Neural crest cell (in vitro differentiated cells): Measurements from ENCODE around the gene PTPRO. TPM values are rescaled to one million over a fixed set of nuclear protein-coding genes. Genes with fewer than 3 reads are reported as not detected.
"Not testable (repeated sequence)": the region's sequence is repeated elsewhere in the genome, so short reads cannot be mapped to it uniquely, and the experiment has no call there.

ENCODE experiments used
- DNase-seq: peaks from one replicate; pipeline ENCODE4 v3.0.0; 2021; ENCODE audit warnings: low read depth, mixed read lengths, low spot score
- H3K27ac Mint-ChIP-seq: one replicate; pipeline ENCODE4 v1.8.0; 2021; ENCODE audit warnings: mild to moderate bottlenecking, mixed read lengths; ENCODE audit not compliant: unreplicated experiment
- H3K27me3 Mint-ChIP-seq: 2 replicates; pipeline ENCODE4 v1.8.0; 2021; ENCODE audit warnings: low read depth, mild to moderate bottlenecking, mixed read lengths
- H3K36me3 Mint-ChIP-seq: 2 replicates; pipeline ENCODE4 v1.8.0; 2021; ENCODE audit warnings: low read depth, mild to moderate bottlenecking, mixed read lengths
- H3K4me1 Mint-ChIP-seq: 2 replicates; pipeline ENCODE4 v1.8.0; 2021; ENCODE audit warnings: mixed read lengths
- H3K4me3 Mint-ChIP-seq: one replicate; pipeline ENCODE4 v1.8.0; 2021; ENCODE audit warnings: mild to moderate bottlenecking, mixed read lengths
- H3K9me3 Mint-ChIP-seq: 2 replicates; pipeline ENCODE4 v1.8.0; 2021; ENCODE audit warnings: mixed read lengths
- CTCF ChIP-seq: fragments of 200-600 bp; sonication (generic); conservative IDR thresholded peaks from 2 replicates; pipeline ENCODE4 v1.5.0; 2021; ENCODE audit warnings: antibody characterized with exemption, mild to moderate bottlenecking
- total RNA-seq: library from RNA; stranded (reverse); gene quantifications from 2 replicates; pipeline ENCODE4 v1.2.1, GENCODE V29; 2021

PTPRO gene
- total RNA-seq, 1 donor from 2014 or later: 3.1 TPM

GRCh38 chr12:15603474-15604085, 281.3 kb downstream of the PTPRO start:
- H3K4me1 Mint-ChIP-seq: peaks cover 6% of the 10 kb centered on the region
- TF ChIP-seq CTCF: no peak
- no peaks in the 10 kb centered on the region for H3K27me3 Mint-ChIP-seq
- H3K36me3 Mint-ChIP-seq: no peaks in the 10 kb centered on the region
- H3K4me3 Mint-ChIP-seq: no peak overlapping the region
- H3K9me3 Mint-ChIP-seq: no peaks in the 10 kb centered on the region
- no peak for DNase-seq
- no peak overlapping the region for H3K27ac Mint-ChIP-seq

GRCh38 chr12:15605881-15606590, 283.7 kb downstream of the PTPRO start:
- Mint-ChIP-seq H3K9me3 (peaks cover 7% of the 10 kb centered on the region), H3K36me3 (no peaks in the 10 kb centered on the region), H3K27me3 (no peaks in the 10 kb centered on the region), H3K4me1 (peaks cover 10% of the 10 kb centered on the region), H3K27ac (no peak overlapping the region), H3K4me3 (no peak overlapping the region)
- no peak for DNase-seq
- TF ChIP-seq CTCF: no peak

GRCh38 chr12:15608406-15608805, 286.1 kb downstream of the PTPRO start:
- no peak for TF ChIP-seq CTCF
- Mint-ChIP-seq H3K4me1 (peaks cover 10% of the 10 kb centered on the region), H3K27ac (no peak overlapping the region), H3K4me3 (no peak overlapping the region), H3K27me3 (no peaks in the 10 kb centered on the region), H3K36me3 (peaks cover 8% of the 10 kb centered on the region), H3K9me3 (peaks cover 16% of the 10 kb centered on the region)
- no peak for DNase-seq

- Mint-ChIP-seq H3K9me3 (peaks cover 17% of the 10 kb centered on the region), H3K27me3 (no peaks in the 10 kb centered on the region), H3K4me1 (peaks cover 10% of the 10 kb centered on the region), H3K36me3 (peaks cover 13% of the 10 kb centered on the region), H3K4me3 (no peak overlapping the region), H3K27ac (no peak overlapping the region)
- no peak for DNase-seq
- no peak for TF ChIP-seq CTCF
These were observed 286.6 kb downstream of the PTPRO start for GRCh38 chr12:15608941-15609340.

- TF ChIP-seq CTCF: no peak
- H3K27me3 Mint-ChIP-seq: no peaks in the 10 kb centered on the region
- peaks cover under 1% of the 10 kb centered on the region for H3K4me1 Mint-ChIP-seq
- H3K36me3 Mint-ChIP-seq: peaks cover 52% of the 10 kb centered on the region
- DNase-seq: no peak
- no peak overlapping the region for H3K4me3 Mint-ChIP-seq
- H3K9me3 Mint-ChIP-seq: peaks cover 41% of the 10 kb centered on the region
- H3K27ac Mint-ChIP-seq: no peak overlapping the region
These were observed 291.7 kb downstream of the PTPRO start for GRCh38 chr12:15613981-15614380.

GRCh38 chr12:15616495-15616894, 294.2 kb downstream of the PTPRO start:
- not testable (repeated sequence) for H3K27ac Mint-ChIP-seq, H3K4me1 Mint-ChIP-seq, H3K27me3 Mint-ChIP-seq, DNase-seq, H3K4me3 Mint-ChIP-seq
- H3K9me3 Mint-ChIP-seq: peaks cover 32% of the 10 kb centered on the region
- H3K36me3 Mint-ChIP-seq: peaks cover 52% of the 10 kb centered on the region
